B cell (primary cell): Measurements from ENCODE around the gene GPATCH3. TPM values are rescaled to one million over a fixed set of nuclear protein-coding genes. Genes with fewer than 3 reads are reported as not detected.

ENCODE experiments used
- ATAC-seq: fragments of 200-7000 bp; cut with Tn5 transposase; one replicate; pipeline ENCODE4 v1.10.0; 2021; ENCODE audit warnings: low read depth, mild to moderate bottlenecking, moderate number of reproducible peaks, moderate library complexity
- CTCF ChIA-PET: fragments of 350-600 bp; sonication (Branson Sonifier 250); formaldehyde crosslinking; loops from one replicate; lab custom pipeline; 2021; ENCODE audit warnings: antibody characterized with exemption, inconsistent platforms; lab: Charles Lee
- POLR2A ChIA-PET: fragments of 350-600 bp; sonication (Branson Sonifier 250); formaldehyde crosslinking; loops from one replicate; lab custom pipeline; 2021; ENCODE audit warnings: antibody characterized with exemption; lab: Charles Lee
- DNase-seq: peaks from one replicate; pipeline ENCODE4 v3.0.0; 2013
- H2AFZ ChIP-seq: 2 replicates; pipeline ENCODE4 v1.6.1; 2012; ENCODE audit warnings: mild to moderate bottlenecking, low read depth, low read length; ENCODE audit not compliant: insufficient read depth, poor library complexity, severe bottlenecking
- H3K27ac ChIP-seq, 2 donors: 1 replicate in 1 of 2; 2 replicates in 1 of 2; pipeline ENCODE4 v1.5.1; 2012 to 2013; ENCODE audit warnings: low read length in 2 of 2, mild to moderate bottlenecking in 2 of 2, moderate library complexity in 1 of 2
- H3K27me3 ChIP-seq, 4 experiments: fragments of 200-600 bp in 1 of 4; sonication (generic) in 1 of 4; replicated peaks in 1 of 4; 1 replicate in 2 of 4; 2 replicates in 2 of 4; pipeline versions ENCODE4 v1.6.1 to v1.7.0; 2013 to 2016; ENCODE audit warnings: low read length in 3 of 4, mild to moderate bottlenecking in 2 of 4, mixed read lengths in 1 of 4, moderate library complexity in 1 of 4; ENCODE audit not compliant: insufficient read depth in 4 of 4, control insufficient read depth in 3 of 4; ENCODE audit errors: control extremely low read depth in 1 of 4
- H3K36me3 ChIP-seq, 2 experiments: replicated peaks in 1 of 2; 1 replicate in 1 of 2; 2 replicates in 1 of 2; pipeline versions ENCODE4 v1.6.1 to v1.7.1; 2013; ENCODE audit warnings: low read length in 1 of 2; ENCODE audit not compliant: insufficient read depth in 2 of 2, control insufficient read depth in 1 of 2; ENCODE audit errors: control extremely low read depth in 1 of 2, extremely low read depth in 1 of 2
- H3K4me1 ChIP-seq, 2 donors: fragments of 200-600 bp in 1 of 2; sonication (generic) in 1 of 2; 1 replicate in 1 of 2; 2 replicates in 1 of 2; pipeline versions ENCODE4 v1.5.1 to v1.6.1; 2013 to 2017; ENCODE audit warnings: low read length in 2 of 2; ENCODE audit not compliant: control insufficient read depth in 2 of 2, insufficient read depth in 2 of 2
- H3K4me2 ChIP-seq: replicated peaks from 2 replicates; pipeline ENCODE3; 2012; ENCODE audit warnings: mild to moderate bottlenecking, low read depth, low read length; ENCODE audit not compliant: poor library complexity, severe bottlenecking
- H3K4me3 ChIP-seq, 5 experiments: fragments of 200-600 bp in 1 of 5; sonication (generic) in 1 of 5; 1 replicate in 3 of 5; 2 replicates in 2 of 5; pipeline versions ENCODE4 v1.5.1 to v1.7.0; 2011 to 2016; ENCODE audit warnings: low read length in 4 of 5, mild to moderate bottlenecking in 4 of 5, low read depth in 2 of 5, control low read depth in 1 of 5, moderate library complexity in 1 of 5; ENCODE audit not compliant: insufficient read depth in 1 of 5; ENCODE audit errors: control extremely low read depth in 1 of 5, extremely low read depth in 1 of 5
- H3K79me2 ChIP-seq: fragments of 200-600 bp; sonication (generic); one replicate; pipeline ENCODE4 v1.6.0; 2016; ENCODE audit warnings: low read length; ENCODE audit not compliant: control insufficient read depth, insufficient read depth
- H3K9ac ChIP-seq: fragments of 200-600 bp; sonication (generic); 2 replicates; pipeline ENCODE4 v1.6.1; 2017; ENCODE audit warnings: mild to moderate bottlenecking, low read length, moderate library complexity
- H3K9me3 ChIP-seq, 3 donors: one replicate each; pipeline versions ENCODE4 v1.6.1 to v1.7.1; 2013; ENCODE audit warnings: low read length in 2 of 3; ENCODE audit not compliant: control insufficient read depth in 2 of 3, insufficient read depth in 1 of 3; ENCODE audit errors: control extremely low read depth in 1 of 3
- H4K20me1 ChIP-seq: 2 replicates; pipeline ENCODE4 v1.6.0; 2012; ENCODE audit warnings: mild to moderate bottlenecking, low read length; ENCODE audit not compliant: insufficient read depth, control insufficient read depth, poor library complexity, severe bottlenecking
- H3K27ac Mint-ChIP-seq: one replicate; pipeline ENCODE4 v1.8.0; 2021; ENCODE audit warnings: mixed read lengths
- H3K27me3 Mint-ChIP-seq: one replicate; pipeline ENCODE4 v1.8.0; 2021; ENCODE audit warnings: mixed read lengths
- H3K4me1 Mint-ChIP-seq: one replicate; pipeline ENCODE4 v1.8.0; 2021; ENCODE audit warnings: mixed read lengths
- H3K4me3 Mint-ChIP-seq: one replicate; pipeline ENCODE4 v1.8.0; 2021; ENCODE audit warnings: mixed read lengths
- H3K9me3 Mint-ChIP-seq: one replicate; pipeline ENCODE4 v1.8.0; 2022; ENCODE audit warnings: mixed read lengths; ENCODE audit not compliant: insufficient read depth
- EZH2 ChIP-seq: IDR thresholded peaks from 2 replicates; pipeline ENCODE4 v1.6.1; 2012; ENCODE audit warnings: borderline replicate concordance, low read depth, mild to moderate bottlenecking, moderate library complexity, low read length; ENCODE audit not compliant: insufficient read depth, poor library complexity, severe bottlenecking
- WGBS: methylation state at CpG from one replicate; pipeline ENCODE4 v1.1.5; 2013; ENCODE audit warnings: missing lambda C conversion rate; ENCODE audit not compliant: insufficient coverage; 5-methylcytosine and 5-hydroxymethylcytosine counted together
- intact Hi-C: fragments of 100-400 bp; cut with micrococcal nuclease; formaldehyde crosslinking; loops from one replicate; pipeline ENCODE4 v1.10.0; 2022
- polyA plus RNA-seq: library from polyadenylated mRNA; depleted of rRNA; stranded (reverse); fragments of >200 nt; gene quantifications from 2 replicates; pipeline ENCODE4 v1.2.3, GENCODE V29; 2012
- total RNA-seq, 2 donors: library from RNA; stranded (reverse); fragments of 120-200 nt in 1 of 2; gene quantifications; 1 replicate in 1 of 2; 2 replicates in 1 of 2; pipeline versions ENCODE4 v1.2.3 to v1.2.4, GENCODE V29; 2013 to 2022
- TF ChIP-seq, protein P1 (sequence below): fragments of 200-600 bp; IDR thresholded peaks from one replicate; pipeline ENCODE4 v1.8.0; 2022; ENCODE audit warnings: antibody characterized with exemption, mild to moderate bottlenecking

Gene GPATCH3
- total and polyA plus RNA-seq, 2 donors (not counting 1 experiment from before 2014, with no cell fraction given) = 9.2 to 21.9 TPM

DNA sequence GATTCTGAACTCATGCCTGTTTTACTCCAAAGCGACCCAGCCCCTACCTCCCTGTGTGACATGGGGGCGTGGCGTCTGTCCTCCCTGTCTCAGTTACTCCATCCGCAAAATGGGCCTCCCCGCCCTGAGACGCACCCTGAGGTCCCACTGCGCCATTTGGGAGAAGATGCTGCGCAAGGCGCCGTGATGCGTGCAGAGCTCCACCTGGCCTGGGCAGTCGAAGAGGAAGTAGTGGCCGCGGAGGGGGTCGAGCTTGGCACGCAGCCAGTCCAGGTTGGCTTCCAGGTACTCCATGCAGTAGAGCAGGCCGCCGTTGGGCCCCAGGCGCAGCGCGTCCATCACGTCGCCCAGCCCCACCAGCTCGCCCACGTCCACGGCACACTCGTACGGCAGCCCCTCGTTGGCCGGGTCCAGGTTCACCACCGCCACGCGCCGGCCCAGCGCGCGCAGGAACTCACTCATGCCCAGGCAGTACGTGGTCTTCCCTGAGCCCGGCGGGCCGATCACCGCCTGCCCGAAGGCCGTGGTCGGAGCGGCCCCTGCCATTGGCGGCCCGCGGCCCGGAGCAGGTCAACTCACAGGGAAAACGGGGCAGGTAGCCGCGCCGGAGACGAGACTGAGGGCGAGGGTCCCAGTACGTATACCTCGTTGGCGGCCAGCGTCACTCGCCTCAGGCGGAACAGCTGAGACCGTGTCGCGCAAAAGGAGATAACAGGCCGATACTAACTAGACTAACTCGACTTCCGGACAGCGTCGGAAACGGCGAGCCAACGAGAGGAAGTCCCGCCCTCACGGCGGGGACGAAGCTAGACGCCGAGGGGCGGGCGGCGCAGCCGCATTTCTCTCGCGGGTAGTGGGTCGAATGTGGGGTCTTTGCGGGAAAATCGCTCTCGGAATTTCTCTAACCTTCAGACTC lies 10.5 kb downstream of the GPATCH3 start, which contains the start of gene GPN2:
Gene GPN2, minus strand, starts transcription at position 733 of the 916 bp plus-strand sequence. Its CDS starts 187 bp downstream, at position 546.
- Histone ChIP-seq H3K4me2 (peak within 1 kb of the TSS; percentile 94), H3K9me3 (peaks cover 0 to 3% (median 0%) of the 10 kb centered on the region in 3 donors), H3K27ac (peak within 1 kb of the TSS; percentile 61 to 94), H3K4me1 (peaks cover 15 to 21% of the 10 kb centered on the region in 2 donors), H3K9ac (peak within 1 kb of the TSS; percentile 87), H3K79me2 (peaks cover 34% of the 10 kb centered on the region), H3K36me3 (peaks cover 14 to 52% of the 10 kb centered on the region in 2 experiments), H4K20me1 (peaks cover 29% of the 10 kb centered on the region), H2AFZ (peak within 1 kb of the TSS; percentile 91), H3K27me3 (no peaks in the 10 kb centered on the region), H3K4me3 (peak within 1 kb of the TSS; percentile 73 to 94 (median 89))
- intact Hi-C loops = loop anchor here (1.0 kb wide), 3 partner anchors 10 to 31 kb away; partner anchors contain the start of genes GPATCH3 and NUDC
- DNase-seq = peak; percentile 88
- ChIA-PET POLR2A (interaction anchor here (0.5 to 3.3 kb wide), 8 partner anchors 11 to 291 kb away, joined by 3 to 26 read pairs (median 4); partner anchors contain the start of genes GPATCH3 and SFN), CTCF (interaction anchor here (0.5 to 2.8 kb wide), 18 partner anchors 8 to 420 kb away, joined by 3 to 14 read pairs (median 4); partner anchors contain the start of gene GPATCH3)
- Mint-ChIP-seq H3K4me3 (peak within 1 kb of the TSS; percentile 96), H3K9me3 (no peaks in the 10 kb centered on the region), H3K4me1 (peaks cover 35% of the 10 kb centered on the region), H3K27me3 (no peaks in the 10 kb centered on the region), H3K27ac (peak within 1 kb of the TSS; percentile 95)
- WGBS = 1% methylated on average over 82 of the region's 89 CpGs
- TF ChIP-seq, protein P1, sequence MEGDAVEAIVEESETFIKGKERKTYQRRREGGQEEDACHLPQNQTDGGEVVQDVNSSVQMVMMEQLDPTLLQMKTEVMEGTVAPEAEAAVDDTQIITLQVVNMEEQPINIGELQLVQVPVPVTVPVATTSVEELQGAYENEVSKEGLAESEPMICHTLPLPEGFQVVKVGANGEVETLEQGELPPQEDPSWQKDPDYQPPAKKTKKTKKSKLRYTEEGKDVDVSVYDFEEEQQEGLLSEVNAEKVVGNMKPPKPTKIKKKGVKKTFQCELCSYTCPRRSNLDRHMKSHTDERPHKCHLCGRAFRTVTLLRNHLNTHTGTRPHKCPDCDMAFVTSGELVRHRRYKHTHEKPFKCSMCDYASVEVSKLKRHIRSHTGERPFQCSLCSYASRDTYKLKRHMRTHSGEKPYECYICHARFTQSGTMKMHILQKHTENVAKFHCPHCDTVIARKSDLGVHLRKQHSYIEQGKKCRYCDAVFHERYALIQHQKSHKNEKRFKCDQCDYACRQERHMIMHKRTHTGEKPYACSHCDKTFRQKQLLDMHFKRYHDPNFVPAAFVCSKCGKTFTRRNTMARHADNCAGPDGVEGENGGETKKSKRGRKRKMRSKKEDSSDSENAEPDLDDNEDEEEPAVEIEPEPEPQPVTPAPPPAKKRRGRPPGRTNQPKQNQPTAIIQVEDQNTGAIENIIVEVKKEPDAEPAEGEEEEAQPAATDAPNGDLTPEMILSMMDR = no peak
- TF ChIP-seq EZH2 = no peak
- ATAC-seq = peak; percentile 92
